ENCODE results near the gene LRRC37A.
"Not testable (repeated sequence)": the region's sequence is repeated elsewhere in the genome, so short reads cannot be mapped to it uniquely, and the experiment has no call there.

The LRRC37A gene

DNA sequence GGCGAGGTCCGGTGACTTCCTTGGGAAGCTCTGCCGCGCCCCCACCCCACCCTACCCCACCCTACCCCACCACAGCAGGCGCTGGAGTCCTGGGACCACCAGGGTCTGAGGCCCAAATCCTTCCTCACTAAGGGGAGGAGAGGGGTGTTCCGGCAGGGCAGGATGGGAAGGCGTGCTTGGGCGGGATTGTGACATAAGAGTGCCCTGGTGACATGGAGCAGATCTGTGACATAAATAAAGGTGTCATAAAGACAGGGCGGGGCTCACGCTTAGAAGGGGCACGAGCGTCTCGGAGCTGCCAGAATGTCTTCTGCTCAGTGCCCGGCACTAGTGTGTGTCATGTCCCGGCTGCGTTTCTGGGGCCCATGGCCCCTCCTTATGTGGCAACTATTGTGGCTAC, at the start of gene LRRC37A:
LRRC37A (plus strand) TSS at position 301 of the 400 bp plus-strand sequence; CDS start at position 304, 3 bp downstream.
- DNase-seq: not testable (repeated sequence)

DNA sequence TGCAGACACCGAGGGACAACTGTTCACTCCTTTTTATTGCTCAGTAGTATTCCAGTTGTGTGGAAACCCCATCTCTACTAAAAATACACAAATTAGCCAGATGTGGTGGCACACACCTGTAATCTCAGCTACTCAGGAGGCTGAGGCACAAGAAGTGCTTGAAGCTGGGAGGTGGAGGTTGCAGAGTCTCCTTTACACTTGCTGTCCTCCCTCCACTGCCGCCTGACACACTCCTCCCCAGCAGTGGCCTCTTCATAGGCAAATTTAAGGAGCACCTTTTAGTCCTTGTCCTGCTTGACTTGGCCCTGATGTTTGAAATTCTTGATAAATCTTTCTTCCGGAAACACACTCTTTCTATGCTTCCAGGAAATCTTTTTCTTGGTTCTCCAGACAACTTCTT, 45.8 kb upstream of the LRRC37A start:
- not testable (repeated sequence) for DNase-seq

DNA sequence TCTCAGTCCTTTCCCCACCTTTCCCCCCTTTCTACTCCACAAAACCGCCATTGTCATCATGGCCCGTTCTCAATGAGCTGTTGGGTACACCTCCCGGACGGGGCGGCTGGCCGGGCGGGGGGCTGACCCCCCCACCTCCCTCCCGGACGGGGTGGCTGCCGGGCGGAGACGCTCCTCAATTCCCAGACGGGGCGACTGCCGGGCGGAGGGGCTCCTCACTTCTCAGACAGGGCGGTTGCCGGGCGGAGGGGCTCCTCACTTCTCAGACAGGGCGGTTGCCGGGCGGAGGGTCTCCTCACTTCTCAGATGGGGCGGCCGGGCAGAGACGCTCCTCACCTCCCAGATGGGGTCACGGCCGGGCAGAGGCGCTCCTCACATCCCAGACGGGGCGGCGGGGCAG, 42.1 kb upstream of the LRRC37A start:
- DNase-seq: not testable (repeated sequence)

DNA sequence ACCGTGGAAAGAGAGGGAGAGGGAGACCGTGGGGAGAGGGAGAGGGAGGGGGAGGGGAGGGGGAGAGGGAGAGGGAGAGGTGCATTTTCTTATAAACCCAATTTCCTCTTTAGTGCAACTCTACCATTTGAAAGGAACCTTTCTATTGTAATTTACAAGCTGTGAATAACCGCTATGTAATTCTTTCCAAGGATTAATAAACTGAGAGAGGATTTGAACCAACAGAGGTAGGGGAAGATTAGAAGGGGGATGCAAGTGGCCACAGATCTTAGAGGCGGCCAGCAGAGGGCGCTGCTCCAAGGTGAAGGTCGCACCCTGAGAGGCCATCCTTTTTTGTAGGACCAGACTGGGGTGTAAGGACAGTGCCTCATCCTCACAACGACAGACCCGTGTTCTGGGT, 41.2 kb upstream of the LRRC37A start:
- DNase-seq: peak; percentile 68

DNA sequence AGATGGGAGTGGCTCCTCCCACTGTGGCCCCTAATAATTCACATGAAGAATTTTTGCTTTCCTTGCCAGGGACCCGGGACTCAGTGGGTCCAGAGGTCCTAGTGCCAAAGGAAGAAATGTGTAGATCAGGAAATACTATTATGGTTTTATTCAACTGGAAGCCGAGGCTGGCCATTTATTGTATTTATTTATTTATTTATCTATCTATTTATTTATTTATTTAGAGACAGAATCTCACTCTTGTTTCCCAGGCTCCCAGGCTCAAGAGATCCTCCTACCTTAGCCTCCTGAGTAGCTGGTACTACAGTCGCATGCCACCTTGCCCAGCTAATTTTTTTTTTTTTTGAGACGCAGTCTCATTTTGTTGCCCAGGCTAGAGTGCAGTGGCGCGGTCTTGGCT, 40.7 kb upstream of the LRRC37A start:
- not testable (repeated sequence) for DNase-seq

DNA sequence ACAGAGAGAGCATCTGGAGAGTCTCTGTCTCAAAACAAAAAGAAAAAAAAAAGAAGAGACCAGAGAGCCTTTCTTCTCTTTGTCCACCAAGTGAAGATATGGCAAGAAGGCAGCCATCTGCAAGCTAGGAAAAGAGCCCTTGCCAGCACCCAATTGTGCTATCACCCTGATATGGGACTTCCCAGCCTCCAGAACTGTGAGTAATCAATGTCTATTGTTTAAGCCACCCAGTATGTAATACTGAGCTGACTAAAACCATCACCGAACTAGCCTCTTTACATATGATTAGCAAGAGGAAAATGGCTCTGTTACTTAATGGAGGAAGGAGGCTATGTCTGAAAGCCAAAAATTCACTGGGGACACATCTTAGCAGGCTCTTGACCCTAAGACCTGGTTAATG, 38.6 kb upstream of the LRRC37A start:
- not testable (repeated sequence) for DNase-seq

DNA sequence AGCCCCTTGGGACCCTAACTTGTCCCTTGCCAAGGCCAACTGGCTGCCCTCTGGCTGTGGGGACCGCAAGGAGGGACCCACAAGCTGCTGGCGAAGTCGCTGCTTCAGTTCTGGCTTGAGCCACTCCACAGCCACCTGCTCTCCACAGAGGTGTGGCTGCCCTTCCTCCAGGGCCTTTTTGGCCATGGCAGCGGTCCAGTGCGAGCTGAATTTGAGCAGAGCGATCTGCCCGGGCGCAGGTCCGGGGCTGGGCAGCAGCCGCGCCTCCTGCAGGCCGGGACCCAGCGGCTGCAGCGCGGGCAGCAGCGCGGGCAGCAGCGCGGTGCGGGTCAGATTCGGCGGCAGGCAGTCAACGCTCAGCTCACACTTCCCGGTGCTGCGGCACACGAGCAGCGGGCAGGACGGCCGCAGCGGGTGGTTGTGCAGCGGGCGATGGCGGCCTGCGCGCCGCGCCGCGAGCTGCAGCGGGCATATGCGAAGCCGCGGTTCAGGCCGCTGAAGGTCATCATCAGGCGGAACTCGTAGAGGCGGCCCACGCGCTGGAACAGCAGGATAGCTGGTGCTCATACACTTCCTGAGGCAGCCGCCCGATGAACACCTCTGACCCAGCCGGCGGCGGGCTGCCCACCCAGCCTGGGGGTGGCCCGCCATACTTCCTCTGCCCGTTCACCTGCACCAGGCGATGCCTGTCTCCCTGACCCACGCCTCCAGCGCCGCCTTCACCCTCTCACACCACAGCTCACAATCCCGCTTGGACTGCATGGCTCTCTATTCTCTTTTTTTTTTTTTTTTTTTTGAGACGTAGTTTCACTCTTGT, 34.9 kb upstream of the LRRC37A start:
- not testable (repeated sequence) for DNase-seq

DNA sequence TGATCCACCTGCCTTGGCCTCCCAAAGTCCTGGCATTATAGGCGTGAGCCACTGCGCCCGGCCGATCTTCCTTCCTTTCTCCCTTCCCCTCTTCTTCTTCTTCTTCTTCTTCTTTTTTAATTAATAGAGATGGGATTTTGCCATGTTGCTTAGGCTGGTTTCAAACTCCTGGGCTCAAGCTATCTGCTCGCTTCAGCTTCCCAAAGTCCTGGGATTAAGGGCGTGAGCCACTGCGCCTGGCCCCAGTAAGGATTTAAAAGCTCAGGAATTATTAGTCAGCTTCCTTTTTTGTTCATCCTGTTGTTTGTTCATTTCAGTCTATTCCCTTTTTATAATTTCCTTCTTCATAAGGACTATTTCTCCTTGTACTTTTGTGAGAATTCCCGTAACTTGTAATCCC, 32.7 kb upstream of the LRRC37A start:
- DNase-seq: no peak

DNA sequence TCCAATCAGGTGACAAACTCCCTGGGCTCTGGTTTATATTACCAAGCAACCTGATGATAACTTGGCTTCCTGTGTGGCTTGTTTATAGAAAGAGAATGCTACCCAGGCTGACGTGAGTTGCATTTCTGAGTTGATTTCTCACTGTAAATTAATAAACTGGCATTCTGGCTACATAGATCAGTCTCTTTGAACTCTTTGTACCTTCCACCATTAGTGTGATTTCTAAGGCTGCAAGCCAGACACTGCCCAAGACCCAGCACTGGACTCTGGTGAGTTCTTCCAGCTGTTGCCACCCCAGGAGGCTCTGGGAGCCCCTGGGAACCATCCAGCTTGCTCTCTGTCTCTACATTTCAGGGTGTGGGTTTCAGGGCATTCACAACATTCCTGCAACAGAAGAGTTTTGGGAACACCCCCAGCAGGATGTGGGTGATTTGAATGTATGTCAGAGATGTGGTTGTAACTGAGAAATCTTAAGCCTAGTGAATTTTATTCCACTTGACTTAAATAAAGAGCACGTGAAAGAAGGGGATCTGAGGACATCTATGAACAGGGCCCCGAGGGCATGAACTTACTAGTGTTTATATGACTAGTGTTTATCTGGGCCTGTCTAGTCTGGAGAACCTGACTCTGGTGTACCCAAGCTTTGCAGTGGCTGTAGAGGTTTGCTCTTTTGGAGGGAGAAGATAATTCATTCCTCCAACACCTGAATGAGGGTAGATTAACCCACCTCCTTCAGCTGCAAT, 30.3 kb upstream of the LRRC37A start:
- no peak for DNase-seq

DNA sequence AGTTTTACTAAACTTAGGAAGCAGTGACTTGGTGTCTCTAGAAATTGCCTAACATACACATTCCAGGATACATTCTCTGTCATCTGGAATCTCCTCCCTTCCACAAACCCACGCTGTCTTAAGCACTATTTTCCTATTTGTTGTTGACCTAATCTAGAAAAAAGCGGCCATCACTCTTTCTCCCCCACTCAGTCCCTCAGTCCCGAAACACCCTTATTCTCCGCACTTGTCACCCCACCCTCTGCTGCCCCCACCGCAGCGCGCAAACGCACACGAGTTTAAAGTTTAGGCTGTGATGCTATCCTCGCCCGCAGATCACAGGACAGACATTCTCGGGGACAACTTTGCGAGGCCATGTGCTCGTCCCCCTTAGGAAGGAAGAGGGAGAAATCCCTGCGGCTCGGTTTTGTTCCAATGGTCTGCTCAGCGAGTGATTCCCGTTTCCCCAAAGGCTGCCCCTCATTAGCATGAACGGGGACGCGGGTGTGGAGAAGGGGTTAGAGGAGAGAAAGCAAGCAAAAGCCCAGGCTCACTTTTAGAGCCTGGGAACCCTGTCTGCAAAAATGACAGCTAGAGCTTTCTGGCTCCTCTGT, 28.8 kb upstream of the LRRC37A start:
- not testable (repeated sequence) for DNase-seq

DNA sequence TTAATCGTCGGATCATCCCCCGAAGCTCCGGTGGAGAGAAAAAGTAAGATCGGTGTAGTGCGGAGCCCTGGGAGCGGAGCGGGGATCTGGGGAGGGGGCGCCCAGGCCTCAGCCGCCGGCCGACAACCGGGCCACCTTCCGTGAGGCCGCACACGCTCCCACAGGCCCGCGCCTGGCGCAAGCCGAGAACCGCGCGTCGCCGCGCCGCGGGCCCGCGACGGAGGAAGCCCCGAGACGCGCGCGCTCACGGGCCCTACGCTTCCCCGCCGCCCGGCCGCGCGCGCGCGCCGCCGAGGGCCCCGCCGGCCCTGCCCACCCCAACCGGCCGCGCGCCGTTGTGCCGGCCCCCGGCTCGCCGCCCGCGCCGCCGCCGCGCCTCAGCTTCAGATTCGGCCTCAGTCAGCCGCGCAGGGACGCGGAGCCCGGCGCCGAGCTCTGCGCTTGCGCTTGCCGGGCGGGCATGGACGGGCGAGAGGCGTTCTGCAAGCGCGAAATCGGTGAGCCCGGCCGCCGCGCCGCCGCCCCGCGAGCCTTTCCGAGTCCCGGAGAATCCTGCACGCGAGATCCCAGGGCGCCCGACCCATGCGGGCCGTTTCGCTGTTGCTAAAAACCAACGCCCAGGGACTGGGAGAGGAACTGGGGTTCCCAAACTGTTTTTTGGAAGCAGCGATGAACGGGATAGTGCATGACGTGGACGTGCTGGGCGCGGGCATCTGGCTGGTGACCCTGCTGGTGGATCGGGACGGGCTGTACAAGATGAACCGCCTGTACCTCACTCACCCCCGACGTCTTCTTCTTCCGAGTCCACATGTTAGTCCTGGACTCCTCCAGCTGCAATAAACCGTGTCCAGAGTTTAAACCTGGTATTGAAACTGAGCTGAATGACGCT, 28.0 kb upstream of the LRRC37A start:
- DNase-seq: peak; percentile 78

DNA sequence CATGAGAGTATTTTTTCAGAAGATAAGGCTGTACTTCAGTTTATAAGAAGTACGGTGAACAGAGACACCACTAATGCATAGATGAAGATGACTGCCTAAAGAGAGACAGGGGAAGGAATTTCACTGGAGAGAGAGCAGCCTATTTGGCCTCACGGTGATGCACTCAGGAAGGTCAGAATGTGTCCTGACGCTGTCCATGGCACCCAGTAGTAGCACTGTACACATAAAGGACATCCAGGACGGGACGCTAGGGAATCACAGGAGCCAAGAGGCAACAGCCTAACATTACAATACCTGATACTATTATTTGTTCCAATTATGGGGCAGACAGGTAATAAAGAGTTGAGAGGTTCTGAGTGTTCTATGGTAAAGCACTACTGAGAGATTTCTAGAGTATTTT, 24.9 kb upstream of the LRRC37A start:
- DNase-seq: no peak

DNA sequence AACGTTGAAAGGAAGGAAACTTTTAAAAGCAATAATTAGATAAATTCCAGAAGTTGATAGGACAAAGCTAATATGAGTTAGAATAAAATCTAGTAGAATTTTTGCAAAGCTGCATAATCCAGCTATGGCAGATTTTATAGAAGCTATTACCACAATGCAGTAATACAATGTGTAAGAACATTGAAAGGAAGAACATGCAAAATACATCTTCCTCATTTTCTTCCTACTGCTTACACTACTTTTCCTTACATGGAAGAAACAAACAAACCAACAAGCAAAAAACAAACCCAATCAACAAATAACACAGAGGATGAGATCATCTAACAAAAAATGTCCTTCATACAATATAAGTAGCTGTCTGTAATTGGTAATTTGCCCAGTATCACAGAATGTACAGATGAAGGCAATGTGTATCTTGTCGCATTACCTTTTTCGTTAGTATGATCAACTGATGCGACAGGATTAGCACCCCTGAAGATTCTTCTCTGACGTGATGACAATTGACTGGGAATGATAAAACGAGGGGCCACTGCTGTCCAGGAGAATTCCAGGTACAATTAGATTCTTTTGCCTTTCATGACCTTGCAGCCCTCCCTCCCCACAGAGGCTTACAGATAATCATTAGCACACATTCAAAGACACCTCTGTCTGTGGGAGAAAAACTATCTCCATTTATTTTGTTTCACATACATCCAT, 21.2 kb upstream of the LRRC37A start:
- no peak for DNase-seq

DNA sequence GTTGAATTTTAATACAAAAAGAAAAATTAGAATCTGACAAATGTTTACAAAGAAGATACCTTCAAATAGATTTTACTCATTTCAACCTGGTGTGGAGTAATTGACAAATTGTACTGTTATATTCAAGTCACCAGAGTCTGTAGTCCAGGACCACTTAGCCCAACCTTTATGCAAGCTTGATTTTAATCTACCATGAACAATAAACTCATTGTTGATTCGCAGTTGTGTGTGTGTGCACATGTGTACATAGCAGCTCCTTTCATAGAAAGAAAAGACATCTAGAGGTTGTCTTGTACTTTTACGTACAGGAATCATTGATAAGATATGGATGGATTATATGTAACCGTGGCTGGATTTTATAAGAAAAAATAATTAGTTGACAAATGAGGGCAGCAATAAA, 20.7 kb upstream of the LRRC37A start:
- no peak for DNase-seq

DNA sequence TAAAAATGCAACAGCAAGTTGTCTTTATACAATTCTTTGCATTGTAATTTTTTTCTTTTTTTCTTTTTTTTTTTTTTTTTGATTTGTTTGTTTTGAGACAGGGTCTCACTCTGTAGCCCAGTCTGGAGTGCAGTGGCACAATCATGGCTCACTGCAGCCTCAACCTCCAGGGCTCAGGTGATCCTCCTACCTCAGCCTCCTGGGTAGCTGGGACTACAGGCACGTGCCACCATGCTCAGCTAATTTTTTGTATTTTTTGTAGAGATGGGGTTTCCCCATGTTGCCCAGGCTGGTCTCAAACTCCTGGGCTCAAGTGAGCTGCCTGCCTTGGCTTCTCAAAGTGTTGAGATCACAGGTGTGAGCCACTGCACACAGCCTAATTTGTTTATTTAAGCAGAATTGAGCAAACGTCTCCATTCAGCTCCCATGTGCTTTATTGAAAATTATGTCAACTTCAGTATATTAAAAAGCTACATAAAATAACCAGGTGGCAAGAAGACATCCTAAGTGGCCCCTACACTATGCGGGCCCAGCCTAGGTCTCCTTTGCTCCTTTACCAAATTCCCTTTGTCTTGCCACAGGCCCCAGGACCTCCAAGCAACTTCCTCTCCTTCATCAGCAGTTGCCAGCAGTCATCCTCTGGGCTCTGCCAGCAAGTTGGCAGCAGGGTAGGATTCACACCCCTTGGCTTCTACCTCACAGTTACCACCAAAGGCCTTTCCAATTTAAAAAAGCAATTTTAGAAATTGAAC, 18.0 kb upstream of the LRRC37A start:
- not testable (repeated sequence) for DNase-seq

DNA sequence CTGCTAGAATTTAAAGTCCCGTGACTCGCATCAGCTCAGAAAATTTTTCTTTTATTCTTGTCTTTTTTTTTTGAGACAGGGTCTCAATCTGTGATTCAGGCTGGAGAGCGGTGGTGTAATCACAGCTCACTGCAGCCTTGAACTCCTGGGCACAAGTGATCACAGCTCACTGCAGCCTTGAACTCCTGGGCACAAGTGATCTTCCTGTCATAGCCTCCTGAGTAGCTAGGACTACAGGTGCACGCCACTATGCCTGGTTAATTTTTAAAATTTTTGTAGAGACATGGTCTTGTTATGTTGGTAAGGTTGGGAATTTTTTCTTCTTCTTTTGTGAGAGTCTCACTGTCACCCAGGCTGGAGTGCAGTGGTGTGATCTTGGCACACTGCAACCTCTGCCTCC, 13.6 kb upstream of the LRRC37A start:
- not testable (repeated sequence) for DNase-seq

DNA sequence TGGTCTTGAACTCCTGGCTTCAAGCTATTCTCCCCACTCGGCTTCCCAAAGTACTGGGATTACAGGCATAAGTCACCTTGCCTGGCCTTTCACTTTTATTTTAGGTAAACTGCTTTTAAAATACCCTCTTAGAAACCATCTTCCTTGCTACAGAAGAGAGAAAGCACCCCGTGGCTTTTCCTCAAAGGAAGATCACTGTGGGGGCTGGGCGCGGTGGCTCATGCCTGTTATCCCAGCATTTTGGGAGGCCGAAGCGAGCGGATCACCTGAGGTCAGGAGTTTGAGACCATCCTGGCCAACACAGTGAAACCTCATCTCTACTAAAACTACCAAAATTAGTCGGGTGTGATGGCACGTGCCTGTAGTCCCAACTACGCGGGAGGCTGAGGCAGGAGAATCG, 12.3 kb upstream of the LRRC37A start:
- not testable (repeated sequence) for DNase-seq

DNA sequence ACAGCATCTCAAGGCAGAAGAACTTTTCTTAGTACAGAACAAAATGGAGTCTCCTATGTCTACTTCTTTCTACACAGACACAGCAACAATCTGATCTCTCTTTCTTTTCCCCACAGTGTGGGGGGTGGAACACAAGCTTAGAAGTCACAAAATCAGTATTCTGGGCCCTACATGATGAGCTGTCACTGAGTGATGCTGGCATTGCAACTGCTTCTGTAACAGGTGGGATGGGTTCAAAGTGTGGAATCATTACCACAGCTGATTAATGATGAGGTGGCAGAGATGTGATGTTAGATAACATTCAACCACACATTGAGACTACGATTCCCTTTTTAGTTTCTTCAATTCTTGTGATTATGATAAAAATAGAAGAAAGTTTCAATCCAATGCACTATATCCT, 10.5 kb upstream of the LRRC37A start:
- DNase-seq: not testable (repeated sequence)

DNA sequence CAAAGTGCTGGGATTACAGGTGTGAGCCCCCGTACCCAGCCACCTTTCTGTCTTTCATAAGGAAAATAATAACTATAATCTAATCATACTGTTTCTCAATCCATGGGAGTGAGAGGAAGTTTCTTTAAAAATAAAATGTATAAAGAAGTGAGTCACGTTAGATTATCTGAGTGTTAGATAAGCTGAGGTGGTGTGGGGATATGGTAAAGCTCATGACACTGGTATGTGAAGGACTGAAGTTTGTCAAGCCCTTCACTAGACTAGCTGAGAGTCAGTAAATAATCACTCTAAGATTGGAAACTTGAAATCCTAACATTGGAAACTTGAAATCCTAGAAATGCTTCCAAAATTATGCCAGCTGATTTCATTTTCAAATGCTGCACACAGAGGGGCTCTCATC, 9.4 kb upstream of the LRRC37A start:
- DNase-seq: not testable (repeated sequence)

DNA sequence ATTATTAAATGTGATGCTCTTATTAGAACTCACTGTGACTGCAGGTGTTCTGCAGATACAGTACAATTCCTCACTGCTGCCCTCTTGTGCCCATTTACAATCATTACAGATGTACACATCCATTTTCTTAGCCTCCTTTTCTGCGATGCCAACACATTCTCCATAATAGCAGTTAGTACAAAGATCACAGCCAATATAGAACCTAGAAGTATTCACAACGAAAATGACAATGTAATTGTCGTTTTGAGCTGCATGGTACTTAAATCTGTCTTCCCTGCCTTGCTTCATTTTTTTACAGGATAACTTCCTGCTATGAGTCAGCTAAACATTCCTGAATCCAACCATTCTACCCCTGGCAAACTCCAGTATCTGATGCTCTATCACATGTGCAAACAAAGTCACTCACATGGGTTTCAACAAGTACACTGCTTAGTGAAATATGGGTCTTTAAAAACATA, 8.1 kb upstream of the LRRC37A start:
- DNase-seq: not testable (repeated sequence)

DNA sequence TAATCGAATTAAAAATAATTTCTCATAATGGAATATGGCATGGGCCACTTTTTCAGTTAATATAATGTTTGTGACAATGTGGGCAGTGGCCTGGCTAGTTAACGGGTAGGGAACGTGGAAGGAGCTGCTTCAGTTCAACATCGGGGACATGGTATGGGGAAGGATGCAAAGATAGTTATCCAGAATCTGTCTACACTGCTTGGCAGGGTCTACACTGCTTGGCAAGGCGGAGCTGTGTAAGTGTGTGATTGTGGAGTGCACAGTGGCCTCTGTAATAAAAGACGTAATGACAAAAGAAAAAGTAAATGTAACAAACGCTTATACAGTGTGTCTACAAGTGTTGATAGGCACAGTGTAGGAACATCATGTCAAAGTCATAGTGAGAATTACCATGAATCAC, 7.3 kb upstream of the LRRC37A start:
- not testable (repeated sequence) for DNase-seq

All from activated CD4-positive, alpha-beta T cell treated with anti-CD3 and anti-CD28 coated beads for 1 hour (primary cell).